Left ventricle myocardium inferior (tissue), 1 donor: ENCODE data around the gene MCIDAS. TPM values are rescaled to one million over a fixed set of nuclear protein-coding genes. Genes with fewer than 3 reads are reported as not detected.
A peak's percentile ranks its signal among the peaks of the same experiment; 100 is the strongest.

Experiments used
- DNase-seq: peaks from one replicate; pipeline ENCODE4 v3.0.0-alpha.2; 2020
- H3K27ac ChIP-seq: fragments of 200-600 bp; replicated peaks from 2 replicates; pipeline ENCODE4 v1.8.0; 2021
- H3K27me3 ChIP-seq: fragments of 200-600 bp; 2 replicates; pipeline ENCODE4 v1.8.0; 2021; ENCODE audit warnings: low read depth
- H3K36me3 ChIP-seq: fragments of 200-600 bp; 2 replicates; pipeline ENCODE4 v1.8.0; 2021
- H3K4me1 ChIP-seq: fragments of 200-600 bp; 2 replicates; pipeline ENCODE4 v1.8.0; 2021
- H3K4me3 ChIP-seq: fragments of 200-600 bp; 2 replicates; pipeline ENCODE4 v1.8.0; 2021; ENCODE audit warnings: mild to moderate bottlenecking, moderate library complexity
- H3K9me3 ChIP-seq: fragments of 200-600 bp; replicated peaks from 2 replicates; pipeline ENCODE4 v1.8.0; 2021
- intact Hi-C: fragments of 100-400 bp; cut with micrococcal nuclease; formaldehyde crosslinking; loops from one replicate; pipeline ENCODE4 v1.11.0; 2022
- total RNA-seq: library from RNA; stranded (reverse); fragmentation: NEBNext Ultra II Directional; extraction: Animal tissue kit (Norgen Biotek cat#: 25700); gene quantifications from one replicate; pipeline ENCODE4 v1.2.1, GENCODE V29; 2021
- TF ChIP-seq, protein P1 (sequence below): fragments of 200-600 bp; IDR thresholded peaks from 2 replicates; pipeline ENCODE4 v1.8.0; 2021; ENCODE audit warnings: antibody characterized with exemption, mild to moderate bottlenecking, borderline replicate concordance
- donor health status: DM: no; HTN: yes; CAD: no; lungs with severe emphysema.

MCIDAS gene
- total RNA-seq, 1 donor from 2014 or later, result not detected

GRCh38 chr5:55225346-55225745 is 1.8 kb downstream of the MCIDAS start:
- no peaks in the 10 kb centered on the region for H3K36me3 ChIP-seq
- DNase-seq, result no peak
- no peak overlapping the region for H3K27ac ChIP-seq
- peaks cover 39% of the 10 kb centered on the region for H3K4me1 ChIP-seq
- TF ChIP-seq, protein P1, sequence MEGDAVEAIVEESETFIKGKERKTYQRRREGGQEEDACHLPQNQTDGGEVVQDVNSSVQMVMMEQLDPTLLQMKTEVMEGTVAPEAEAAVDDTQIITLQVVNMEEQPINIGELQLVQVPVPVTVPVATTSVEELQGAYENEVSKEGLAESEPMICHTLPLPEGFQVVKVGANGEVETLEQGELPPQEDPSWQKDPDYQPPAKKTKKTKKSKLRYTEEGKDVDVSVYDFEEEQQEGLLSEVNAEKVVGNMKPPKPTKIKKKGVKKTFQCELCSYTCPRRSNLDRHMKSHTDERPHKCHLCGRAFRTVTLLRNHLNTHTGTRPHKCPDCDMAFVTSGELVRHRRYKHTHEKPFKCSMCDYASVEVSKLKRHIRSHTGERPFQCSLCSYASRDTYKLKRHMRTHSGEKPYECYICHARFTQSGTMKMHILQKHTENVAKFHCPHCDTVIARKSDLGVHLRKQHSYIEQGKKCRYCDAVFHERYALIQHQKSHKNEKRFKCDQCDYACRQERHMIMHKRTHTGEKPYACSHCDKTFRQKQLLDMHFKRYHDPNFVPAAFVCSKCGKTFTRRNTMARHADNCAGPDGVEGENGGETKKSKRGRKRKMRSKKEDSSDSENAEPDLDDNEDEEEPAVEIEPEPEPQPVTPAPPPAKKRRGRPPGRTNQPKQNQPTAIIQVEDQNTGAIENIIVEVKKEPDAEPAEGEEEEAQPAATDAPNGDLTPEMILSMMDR, result no peak
- H3K27me3 ChIP-seq, result peaks cover 100% of the 10 kb centered on the region
- H3K9me3 ChIP-seq, result no peaks in the 10 kb centered on the region
- intact Hi-C loops, result no loop called here
- H3K4me3 ChIP-seq, result no peak overlapping the region

DNA sequence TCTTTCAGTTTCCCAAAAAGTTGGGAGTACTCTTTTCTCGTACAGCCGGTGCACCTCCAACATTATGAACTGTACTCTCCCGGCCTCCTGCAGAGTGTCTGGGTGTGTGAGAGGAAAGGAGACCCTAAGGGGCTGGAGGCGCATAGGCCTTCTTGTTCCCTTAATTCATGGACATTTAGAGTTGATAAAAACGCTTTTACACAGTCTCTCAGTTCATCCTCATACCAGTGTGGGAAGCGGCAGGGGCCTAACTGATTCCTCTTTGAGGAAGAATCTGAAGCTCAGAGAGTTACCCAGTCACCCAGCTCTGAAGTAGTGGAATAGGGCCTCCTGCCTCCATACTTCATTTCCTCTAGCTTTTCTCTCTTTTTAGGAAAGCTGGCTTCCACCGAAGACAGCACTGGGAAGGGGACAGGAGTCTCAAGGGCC is 3.3 kb downstream of the MCIDAS start:
- H3K4me3 ChIP-seq, result peak overlapping the region; percentile 34
- H3K9me3 ChIP-seq, result no peaks in the 10 kb centered on the region
- no peak overlapping the region for H3K27ac ChIP-seq
- intact Hi-C loops, result no loop called here
- TF ChIP-seq, protein P1, result no peak
- peaks cover 100% of the 10 kb centered on the region for H3K27me3 ChIP-seq
- DNase-seq, result no peak
- H3K36me3 ChIP-seq, result no peaks in the 10 kb centered on the region
- H3K4me1 ChIP-seq, result peaks cover 42% of the 10 kb centered on the region

GRCh38 chr5:55222985-55223811 is 3.9 kb downstream of the MCIDAS start:
- peak overlapping the region; percentile 34 for H3K4me3 ChIP-seq
- intact Hi-C loops, result no loop called here
- TF ChIP-seq, protein P1, result no peak

GRCh38 chr5:55222092-55222984 is 4.8 kb downstream of the MCIDAS start:
- TF ChIP-seq, protein P1, result no peak
- Histone ChIP-seq H3K9me3 (no peaks in the 10 kb centered on the region), H3K27ac (no peak overlapping the region), H3K4me1 (peaks cover 36% of the 10 kb centered on the region), H3K27me3 (peaks cover 100% of the 10 kb centered on the region), H3K4me3 (no peak overlapping the region), H3K36me3 (no peaks in the 10 kb centered on the region)
- intact Hi-C loops, result no loop called here
- DNase-seq, result no peak

More at GRCh38 chr5:55222985-55223811, 3.9 kb downstream of the MCIDAS start:
- Histone ChIP-seq H3K27ac (no peak overlapping the region), H3K4me1 (peaks cover 42% of the 10 kb centered on the region), H3K9me3 (no peaks in the 10 kb centered on the region), H3K27me3 (peaks cover 100% of the 10 kb centered on the region), H3K36me3 (no peaks in the 10 kb centered on the region)
- DNase-seq, result no peak

- Histone ChIP-seq H3K9me3 (no peaks in the 10 kb centered on the region), H3K4me1 (peaks cover 26% of the 10 kb centered on the region), H3K4me3 (peak overlapping the region; percentile 55), H3K36me3 (no peaks in the 10 kb centered on the region), H3K27ac (no peak overlapping the region), H3K27me3 (peaks cover 97% of the 10 kb centered on the region)
- TF ChIP-seq, protein P1, result no peak
- intact Hi-C loops, result no loop called here
- DNase-seq, result no peak
These were observed 6.5 kb downstream of the MCIDAS start for GRCh38 chr5:55220433-55221185.
